ENCODE measurements around the gene SYNC. TPM values are rescaled to one million over a fixed set of nuclear protein-coding genes. Genes with fewer than 3 reads are reported as not detected.
A peak's percentile ranks its signal among the peaks of the same experiment; 100 is the strongest.

Gene SYNC
- total and polyA plus RNA-seq, 9 of the 15 experiments (the other 6 are each of a cell fraction or from before 2014, with no cell fraction given), result 0.49 to 1.1 (median 0.87) TPM

DNA sequence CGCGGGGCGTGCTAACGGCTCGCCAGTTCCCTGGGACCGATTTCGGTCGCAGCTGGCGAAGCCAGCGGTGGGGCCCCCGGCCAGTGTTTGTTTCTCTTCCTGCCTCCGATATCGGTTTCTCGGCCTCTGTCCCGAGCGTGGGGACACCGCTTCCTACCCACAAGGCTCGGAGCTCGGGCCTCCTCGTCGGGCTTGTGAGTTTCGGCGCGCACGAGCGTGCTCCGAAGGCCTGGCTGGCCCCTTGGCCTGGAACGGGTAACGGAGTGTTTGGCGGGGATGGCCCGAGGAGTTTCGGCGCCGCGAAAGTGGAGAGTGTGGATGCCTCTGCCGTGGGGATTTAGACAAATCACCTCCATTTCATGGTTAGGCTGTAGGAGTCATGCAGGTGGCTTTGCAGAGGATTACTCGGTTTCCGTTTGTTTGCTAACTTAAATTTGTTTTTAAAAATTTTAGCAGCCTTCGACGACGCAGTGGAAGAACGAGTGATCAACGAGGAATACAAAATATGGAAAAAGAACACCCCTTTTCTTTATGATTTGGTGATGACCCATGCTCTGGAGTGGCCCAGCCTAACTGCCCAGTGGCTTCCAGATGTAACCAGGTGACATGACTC is 51.0 kb downstream of the SYNC start (continued):
- TF ChIP-seq DIDO1 (tag; IDR thresholded peaks at IDR 0.05; ENCODE audit: low read depth) (no peak), TGIF2 (CRISPR knock-in tag; IDR thresholded peaks at IDR 0.05) (no peak), ZKSCAN1 (IDR thresholded peaks at IDR 0.05; ENCODE audit: low read depth, low read length) (no peak), NFRKB (IDR thresholded peaks at IDR 0.05; ENCODE audit: low read depth) (peak; percentile 6; the same call in 1 of the 2 replicates), CBX3 (IDR thresholded peaks at IDR 0.05; ENCODE audit: borderline replicate concordance in 1 of 2, low read length in 2 of 2) (0 out of 3 replicates have a peak, but pooled peaks of 1 of the 2 experiments have one; percentile 2), NELFE (IDR thresholded peaks at IDR 0.05; ENCODE audit: insufficient read depth, insufficient read length) (no peak), SMARCE1 (IDR thresholded peaks at IDR 0.05) (no peak), KLF13 (tag; IDR thresholded peaks at IDR 0.05; ENCODE audit: borderline replicate concordance, low read depth) (no peak; the same call in 1 of the 2 replicates), CBFA2T2 (conservative IDR thresholded peaks at IDR 0.05) (no peak), MCM5 (IDR thresholded peaks at IDR 0.05; ENCODE audit: low read depth) (no peak), TEAD2 (tag; IDR thresholded peaks at IDR 0.05) (no peak), TCFL5 (CRISPR knock-in tag; conservative IDR thresholded peaks at IDR 0.05) (peak; percentile 51; the same call in 1 of the 2 replicates), NR2C1 (IDR thresholded peaks at IDR 0.05) (no peak), NR2C1 (tag; IDR thresholded peaks at IDR 0.05) (no peak)
- TF ChIP-seq, protein P1, sequence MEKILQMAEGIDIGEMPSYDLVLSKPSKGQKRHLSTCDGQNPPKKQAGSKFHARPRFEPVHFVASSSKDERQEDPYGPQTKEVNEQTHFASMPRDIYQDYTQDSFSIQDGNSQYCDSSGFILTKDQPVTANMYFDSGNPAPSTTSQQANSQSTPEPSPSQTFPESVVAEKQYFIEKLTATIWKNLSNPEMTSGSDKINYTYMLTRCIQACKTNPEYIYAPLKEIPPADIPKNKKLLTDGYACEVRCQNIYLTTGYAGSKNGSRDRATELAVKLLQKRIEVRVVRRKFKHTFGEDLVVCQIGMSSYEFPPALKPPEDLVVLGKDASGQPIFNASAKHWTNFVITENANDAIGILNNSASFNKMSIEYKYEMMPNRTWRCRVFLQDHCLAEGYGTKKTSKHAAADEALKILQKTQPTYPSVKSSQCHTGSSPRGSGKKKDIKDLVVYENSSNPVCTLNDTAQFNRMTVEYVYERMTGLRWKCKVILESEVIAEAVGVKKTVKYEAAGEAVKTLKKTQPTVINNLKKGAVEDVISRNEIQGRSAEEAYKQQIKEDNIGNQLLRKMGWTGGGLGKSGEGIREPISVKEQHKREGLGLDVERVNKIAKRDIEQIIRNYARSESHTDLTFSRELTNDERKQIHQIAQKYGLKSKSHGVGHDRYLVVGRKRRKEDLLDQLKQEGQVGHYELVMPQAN (IDR thresholded peaks at IDR 0.05; ENCODE audit: borderline replicate concordance), result no peak; the same call in 1 of the 2 replicates
- TF ChIP-seq, protein P2, sequence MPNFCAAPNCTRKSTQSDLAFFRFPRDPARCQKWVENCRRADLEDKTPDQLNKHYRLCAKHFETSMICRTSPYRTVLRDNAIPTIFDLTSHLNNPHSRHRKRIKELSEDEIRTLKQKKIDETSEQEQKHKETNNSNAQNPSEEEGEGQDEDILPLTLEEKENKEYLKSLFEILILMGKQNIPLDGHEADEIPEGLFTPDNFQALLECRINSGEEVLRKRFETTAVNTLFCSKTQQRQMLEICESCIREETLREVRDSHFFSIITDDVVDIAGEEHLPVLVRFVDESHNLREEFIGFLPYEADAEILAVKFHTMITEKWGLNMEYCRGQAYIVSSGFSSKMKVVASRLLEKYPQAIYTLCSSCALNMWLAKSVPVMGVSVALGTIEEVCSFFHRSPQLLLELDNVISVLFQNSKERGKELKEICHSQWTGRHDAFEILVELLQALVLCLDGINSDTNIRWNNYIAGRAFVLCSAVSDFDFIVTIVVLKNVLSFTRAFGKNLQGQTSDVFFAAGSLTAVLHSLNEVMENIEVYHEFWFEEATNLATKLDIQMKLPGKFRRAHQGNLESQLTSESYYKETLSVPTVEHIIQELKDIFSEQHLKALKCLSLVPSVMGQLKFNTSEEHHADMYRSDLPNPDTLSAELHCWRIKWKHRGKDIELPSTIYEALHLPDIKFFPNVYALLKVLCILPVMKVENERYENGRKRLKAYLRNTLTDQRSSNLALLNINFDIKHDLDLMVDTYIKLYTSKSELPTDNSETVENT (CRISPR knock-in tag; IDR thresholded peaks at IDR 0.05), result no peak
- TF ChIP-seq, protein P3, sequence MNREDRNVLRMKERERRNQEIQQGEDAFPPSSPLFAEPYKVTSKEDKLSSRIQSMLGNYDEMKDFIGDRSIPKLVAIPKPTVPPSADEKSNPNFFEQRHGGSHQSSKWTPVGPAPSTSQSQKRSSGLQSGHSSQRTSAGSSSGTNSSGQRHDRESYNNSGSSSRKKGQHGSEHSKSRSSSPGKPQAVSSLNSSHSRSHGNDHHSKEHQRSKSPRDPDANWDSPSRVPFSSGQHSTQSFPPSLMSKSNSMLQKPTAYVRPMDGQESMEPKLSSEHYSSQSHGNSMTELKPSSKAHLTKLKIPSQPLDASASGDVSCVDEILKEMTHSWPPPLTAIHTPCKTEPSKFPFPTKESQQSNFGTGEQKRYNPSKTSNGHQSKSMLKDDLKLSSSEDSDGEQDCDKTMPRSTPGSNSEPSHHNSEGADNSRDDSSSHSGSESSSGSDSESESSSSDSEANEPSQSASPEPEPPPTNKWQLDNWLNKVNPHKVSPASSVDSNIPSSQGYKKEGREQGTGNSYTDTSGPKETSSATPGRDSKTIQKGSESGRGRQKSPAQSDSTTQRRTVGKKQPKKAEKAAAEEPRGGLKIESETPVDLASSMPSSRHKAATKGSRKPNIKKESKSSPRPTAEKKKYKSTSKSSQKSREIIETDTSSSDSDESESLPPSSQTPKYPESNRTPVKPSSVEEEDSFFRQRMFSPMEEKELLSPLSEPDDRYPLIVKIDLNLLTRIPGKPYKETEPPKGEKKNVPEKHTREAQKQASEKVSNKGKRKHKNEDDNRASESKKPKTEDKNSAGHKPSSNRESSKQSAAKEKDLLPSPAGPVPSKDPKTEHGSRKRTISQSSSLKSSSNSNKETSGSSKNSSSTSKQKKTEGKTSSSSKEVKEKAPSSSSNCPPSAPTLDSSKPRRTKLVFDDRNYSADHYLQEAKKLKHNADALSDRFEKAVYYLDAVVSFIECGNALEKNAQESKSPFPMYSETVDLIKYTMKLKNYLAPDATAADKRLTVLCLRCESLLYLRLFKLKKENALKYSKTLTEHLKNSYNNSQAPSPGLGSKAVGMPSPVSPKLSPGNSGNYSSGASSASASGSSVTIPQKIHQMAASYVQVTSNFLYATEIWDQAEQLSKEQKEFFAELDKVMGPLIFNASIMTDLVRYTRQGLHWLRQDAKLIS (CRISPR knock-in tag; IDR thresholded peaks at IDR 0.05), result no peak

Data from K562 (cell line).